ENCODE measurements around the gene IPO5. TPM values are rescaled to one million over a fixed set of nuclear protein-coding genes. Genes with fewer than 3 reads are reported as not detected.

Gene IPO5
- total RNA-seq, 8 experiments from 2014 or later, result 80.4 to 173 (median 129) TPM

Other genes starting within 250 kb of the IPO5 start
- 100 to 1,000 TPM in 1 of 8 experiments, 10 to 100 TPM in 6, 1 to 10 TPM in 1; 6.5 to 349 (median 25.6) TPM for gene FARP1, start 189.4 kb downstream of the IPO5 start, total RNA-seq
- gene RNF113B, start 223.6 kb downstream of the IPO5 start, total RNA-seq, result 1 to 10 TPM in 2 of 8 experiments, under 1 TPM in 5, not detected in 1; 0.14 to 8.3 (median 0.32) TPM

Data from motor neuron (in vitro differentiated cells).